ENCODE results near the gene PHC1.

GRCh38 chr12:8950702-8951478 is 36.6 kb downstream of the PHC1 start:
- TF ChIP-seq EZH2 (IDR thresholded peaks at IDR 0.05; ENCODE audit: borderline replicate concordance, low read depth, low read length, severe bottlenecking) = no peak
- TF ChIP-seq, protein P1, sequence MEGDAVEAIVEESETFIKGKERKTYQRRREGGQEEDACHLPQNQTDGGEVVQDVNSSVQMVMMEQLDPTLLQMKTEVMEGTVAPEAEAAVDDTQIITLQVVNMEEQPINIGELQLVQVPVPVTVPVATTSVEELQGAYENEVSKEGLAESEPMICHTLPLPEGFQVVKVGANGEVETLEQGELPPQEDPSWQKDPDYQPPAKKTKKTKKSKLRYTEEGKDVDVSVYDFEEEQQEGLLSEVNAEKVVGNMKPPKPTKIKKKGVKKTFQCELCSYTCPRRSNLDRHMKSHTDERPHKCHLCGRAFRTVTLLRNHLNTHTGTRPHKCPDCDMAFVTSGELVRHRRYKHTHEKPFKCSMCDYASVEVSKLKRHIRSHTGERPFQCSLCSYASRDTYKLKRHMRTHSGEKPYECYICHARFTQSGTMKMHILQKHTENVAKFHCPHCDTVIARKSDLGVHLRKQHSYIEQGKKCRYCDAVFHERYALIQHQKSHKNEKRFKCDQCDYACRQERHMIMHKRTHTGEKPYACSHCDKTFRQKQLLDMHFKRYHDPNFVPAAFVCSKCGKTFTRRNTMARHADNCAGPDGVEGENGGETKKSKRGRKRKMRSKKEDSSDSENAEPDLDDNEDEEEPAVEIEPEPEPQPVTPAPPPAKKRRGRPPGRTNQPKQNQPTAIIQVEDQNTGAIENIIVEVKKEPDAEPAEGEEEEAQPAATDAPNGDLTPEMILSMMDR (IDR thresholded peaks at IDR 0.05; ENCODE audit: borderline replicate concordance, extremely low read depth, low read length, poor library complexity, severe bottlenecking) = peak; percentile 2

All from DND-41 (cell line).